ENCODE results near the gene TCF3.

The TCF3 gene

DNA sequence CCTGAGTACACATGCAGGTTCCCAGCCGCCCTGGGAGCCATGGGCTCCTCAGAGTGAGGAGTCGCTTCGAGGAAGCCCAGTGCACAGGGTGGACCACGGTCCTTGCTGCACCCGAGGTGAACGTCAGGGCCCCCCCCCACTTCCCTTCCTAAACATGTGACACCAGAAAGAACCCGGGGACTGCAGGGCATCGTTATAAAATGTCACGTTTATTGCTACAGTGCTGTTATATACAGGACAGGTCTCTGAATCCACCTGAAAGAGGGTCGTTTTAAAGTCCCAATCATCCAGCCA, 43.4 kb downstream of the TCF3 start:
- no peak for DNase-seq

GRCh38 chr19:1608359-1609102, 43.9 kb downstream of the TCF3 start:
- DNase-seq, result no peak

GRCh38 chr19:1606138-1606651, 46.2 kb downstream of the TCF3 start:
- no peak for DNase-seq

GRCh38 chr19:1605236-1606137, 46.9 kb downstream of the TCF3 start, which contains the start of gene UQCR11:
Gene UQCR11, minus strand, starts transcription at chr19:1605462. Its CDS starts 53 bp downstream, at chr19:1605409.
- peak; percentile 96 for DNase-seq

DNA sequence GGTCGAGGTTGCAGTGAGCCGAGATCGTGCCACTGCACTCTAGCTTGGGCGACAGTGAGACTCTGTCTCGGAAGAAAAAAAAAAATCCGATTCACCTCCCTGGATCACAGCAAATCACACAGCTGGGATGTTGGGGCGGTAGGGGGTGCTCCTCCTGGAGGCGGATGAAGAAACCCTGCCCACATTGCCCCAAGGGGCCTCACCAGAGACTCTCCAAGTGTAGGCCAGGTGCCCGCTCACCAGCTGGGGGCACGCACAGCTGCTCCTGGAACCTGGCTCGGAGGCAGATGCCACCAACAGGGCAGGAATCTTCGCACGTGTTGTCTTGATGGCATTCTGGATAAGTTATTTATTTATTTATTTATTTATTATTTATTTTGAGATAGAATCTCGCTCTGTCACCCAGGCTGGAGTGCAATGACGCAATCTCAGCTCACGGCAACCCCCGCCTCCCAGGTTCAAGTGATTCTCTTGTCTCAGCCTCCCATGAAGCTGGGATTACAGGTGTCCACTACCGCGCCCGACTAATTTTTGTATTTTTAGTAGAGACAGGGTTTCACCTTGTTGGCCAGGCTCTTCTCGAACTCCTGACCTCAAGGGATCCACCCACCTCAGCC, 50.2 kb downstream of the TCF3 start:
- no peak for DNase-seq

DNA sequence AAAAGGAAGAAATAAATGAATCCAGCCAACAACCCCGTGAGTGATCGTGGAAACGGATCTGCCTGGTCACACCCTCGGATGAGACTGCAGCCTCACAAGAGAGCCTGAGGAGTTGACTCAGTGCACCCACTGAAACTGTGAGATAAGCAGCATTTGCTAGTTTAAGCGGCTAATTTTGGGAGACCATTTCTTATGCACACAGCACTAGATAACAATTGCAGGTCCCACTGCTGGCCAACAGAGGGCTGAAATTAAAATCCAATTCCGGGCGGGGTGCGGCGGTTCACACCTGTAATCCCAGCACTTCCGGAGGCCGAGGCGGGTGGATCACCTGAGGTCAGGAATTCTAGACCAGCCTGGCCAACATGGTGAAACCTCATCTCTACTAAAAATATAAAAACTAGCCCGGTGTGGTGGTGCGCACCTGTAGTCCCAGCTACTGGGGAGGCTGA, 50.8 kb downstream of the TCF3 start:
- DNase-seq, result no peak

DNA sequence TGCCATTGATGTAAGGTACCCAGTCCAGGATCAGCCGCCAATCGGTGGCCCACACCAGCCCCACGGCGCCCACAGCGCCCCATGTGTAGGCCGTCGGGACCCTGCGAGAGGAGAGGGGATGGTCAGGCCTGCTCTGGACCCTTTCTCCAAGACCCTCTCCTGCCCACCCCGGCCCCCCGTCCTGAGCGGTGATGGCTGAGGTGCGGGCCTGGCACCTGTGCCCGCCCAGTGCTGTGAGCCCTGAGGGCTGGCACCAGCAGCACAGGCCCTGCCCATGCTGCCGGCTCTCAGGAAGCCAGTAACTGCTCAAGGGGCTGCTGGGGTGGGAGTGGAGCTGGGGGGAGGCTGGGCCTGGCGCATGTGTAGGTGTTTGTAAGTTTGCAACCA, 53.0 kb downstream of the TCF3 start:
- DNase-seq, result no peak

DNA sequence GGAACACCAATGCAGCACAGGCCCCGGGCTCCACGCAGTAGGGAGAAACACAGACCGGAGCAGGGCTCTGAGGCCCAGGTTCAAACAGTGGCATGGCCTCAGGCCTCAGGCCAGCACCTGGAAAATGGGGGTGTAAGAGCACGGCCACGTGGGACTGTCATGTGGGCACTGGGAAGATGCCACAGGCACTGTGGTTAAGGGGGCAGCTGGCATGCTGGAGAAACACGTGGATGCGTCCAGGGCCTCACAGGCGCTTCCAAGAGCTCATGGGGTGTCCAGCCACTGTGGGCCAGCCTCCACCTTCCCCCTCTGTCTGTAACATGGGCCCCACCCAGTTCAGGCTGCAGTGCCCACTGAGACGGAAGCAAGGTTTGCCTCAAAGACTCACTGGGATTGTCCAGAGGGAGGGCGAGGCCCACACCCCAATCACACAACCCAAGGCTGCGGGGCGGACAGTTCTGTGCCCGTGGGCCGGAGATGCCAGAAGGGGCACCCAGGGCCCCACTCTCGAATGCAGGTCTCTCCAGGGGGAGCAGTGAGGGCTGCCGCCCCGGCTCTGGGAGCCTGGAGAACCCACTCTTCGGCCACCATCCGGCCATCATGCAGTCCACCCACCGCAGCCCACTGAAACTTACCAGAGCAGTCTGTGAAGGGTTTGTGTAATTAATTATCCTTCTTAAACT, 53.5 kb downstream of the TCF3 start:
- no peak for DNase-seq

GRCh38 chr19:1593501-1593772, 59.0 kb downstream of the TCF3 start:
- DNase-seq, result no peak

GRCh38 chr19:1592755-1593500, 59.5 kb downstream of the TCF3 start, which contains the start of gene MBD3:
Gene MBD3, minus strand, starts transcription at chr19:1592865. Its CDS starts 234 bp downstream, at chr19:1592631.
- DNase-seq, result peak; percentile 94

GRCh38 chr19:1592024-1592754, 60.2 kb downstream of the TCF3 start:
- DNase-seq, result peak; percentile 92

DNA sequence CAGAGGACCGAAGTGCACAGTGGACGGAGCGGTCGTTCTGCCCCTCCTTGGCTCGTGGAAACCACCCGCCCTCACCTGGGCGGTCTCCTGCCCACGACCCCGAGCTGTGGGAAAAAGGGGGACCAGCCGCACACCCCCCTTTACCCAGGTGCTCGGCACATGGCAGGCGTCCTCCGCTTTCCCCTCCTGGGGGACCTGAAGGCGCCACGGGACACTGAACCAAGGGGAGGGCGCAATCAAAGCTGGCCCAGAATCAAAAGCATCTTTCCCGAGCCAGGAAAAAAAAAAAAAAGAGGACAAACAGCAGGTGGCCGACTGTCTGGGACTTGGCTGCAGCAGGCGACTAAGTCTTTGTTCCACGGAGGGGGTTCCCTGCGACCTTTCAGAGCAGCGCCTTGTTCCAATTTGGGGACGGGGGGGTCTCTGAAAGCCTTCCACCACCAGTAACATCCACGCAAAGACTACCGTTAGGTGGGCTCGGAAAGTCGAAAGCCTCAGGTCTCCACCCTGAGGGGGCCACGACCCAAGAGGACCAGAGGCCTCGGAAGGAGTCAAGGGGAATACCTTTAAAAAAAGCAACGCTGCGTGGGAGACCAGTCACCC, 60.9 kb downstream of the TCF3 start:
- DNase-seq, result no peak

DNA sequence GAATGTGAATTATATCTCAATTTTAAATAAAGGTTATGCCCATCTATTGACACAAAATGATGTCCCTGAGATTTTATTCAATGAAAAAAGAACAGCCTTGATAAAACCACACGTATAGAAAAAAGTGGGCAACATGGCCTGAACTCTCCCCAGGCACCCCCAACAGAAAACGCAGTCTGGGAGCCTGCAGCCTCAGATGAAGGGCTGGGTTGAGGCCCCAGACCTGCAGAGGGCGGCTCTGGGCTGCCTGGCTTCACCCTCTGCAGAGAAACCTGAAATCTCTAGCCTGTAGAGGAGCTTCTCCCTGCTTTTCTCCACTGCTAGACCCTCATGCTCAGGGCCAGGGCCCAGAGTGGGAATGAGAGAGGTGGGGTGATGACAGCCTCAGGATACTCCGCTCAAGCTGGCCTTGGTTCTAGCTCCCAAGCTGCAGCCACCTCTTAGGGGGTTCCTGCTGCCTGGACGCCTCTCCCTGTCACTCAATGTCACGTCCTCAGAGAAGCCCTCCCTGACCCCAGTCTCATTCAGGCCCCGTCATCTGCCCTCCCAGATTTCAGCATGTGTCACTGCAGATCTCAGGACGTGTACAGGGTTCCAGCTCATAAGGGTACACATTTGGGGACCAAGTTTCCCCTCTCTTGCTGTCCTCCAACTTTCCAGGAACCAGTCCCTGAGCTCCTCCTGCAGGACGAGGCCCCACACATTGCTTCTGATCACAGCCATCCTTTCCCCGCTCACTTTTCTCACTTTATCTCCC, 61.6 kb downstream of the TCF3 start:
- DNase-seq, result peak; percentile 61

GRCh38 chr19:1587872-1588271, 64.5 kb downstream of the TCF3 start:
- DNase-seq, result no peak

GRCh38 chr19:1585243-1585580, 67.2 kb downstream of the TCF3 start:
- no peak for DNase-seq

- DNase-seq, result no peak
These were observed 67.7 kb downstream of the TCF3 start for GRCh38 chr19:1584500-1585242.

DNA sequence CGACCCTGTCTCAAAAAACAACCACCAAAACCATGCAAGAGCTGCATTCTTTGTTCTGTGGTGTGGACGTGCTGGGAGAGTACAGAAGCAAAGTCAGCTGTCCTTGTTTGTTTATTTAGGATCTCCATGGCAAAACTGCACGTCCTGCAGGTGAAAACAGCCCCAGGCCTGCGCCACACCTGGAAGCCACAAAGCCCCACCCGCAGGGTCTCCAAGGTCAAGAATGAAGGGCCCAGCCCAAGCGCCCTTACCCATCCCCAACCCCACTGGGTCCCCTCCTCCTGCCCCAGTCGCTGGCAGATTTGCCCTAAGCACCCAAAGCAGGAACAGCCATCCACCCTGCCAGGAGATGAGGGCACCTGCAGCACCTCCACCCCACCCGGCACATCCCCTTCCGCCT, 70.2 kb downstream of the TCF3 start:
- no peak for DNase-seq

DNA sequence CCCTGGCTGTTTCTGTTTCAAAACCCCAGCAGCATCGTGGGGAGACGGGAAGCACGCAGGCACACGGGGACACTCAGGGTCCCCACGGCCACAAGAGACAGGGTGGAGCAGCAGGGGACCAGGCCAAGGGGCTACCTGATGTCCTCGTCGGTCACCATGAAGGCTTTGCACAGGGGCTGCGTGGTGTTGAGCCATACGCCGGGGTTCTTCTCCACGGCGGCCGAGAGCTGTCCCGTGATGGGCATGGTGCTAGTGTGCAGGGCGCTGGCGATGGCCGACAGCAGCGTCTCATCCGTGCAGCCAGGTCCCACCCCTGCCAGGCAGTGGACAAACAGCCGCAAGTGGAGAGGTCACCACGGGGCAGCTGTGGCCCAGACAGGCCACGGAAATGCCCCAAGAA, 71.5 kb downstream of the TCF3 start:
- no peak for DNase-seq

GRCh38 chr19:1580382-1580781, 72.0 kb downstream of the TCF3 start:
- no peak for DNase-seq

DNA sequence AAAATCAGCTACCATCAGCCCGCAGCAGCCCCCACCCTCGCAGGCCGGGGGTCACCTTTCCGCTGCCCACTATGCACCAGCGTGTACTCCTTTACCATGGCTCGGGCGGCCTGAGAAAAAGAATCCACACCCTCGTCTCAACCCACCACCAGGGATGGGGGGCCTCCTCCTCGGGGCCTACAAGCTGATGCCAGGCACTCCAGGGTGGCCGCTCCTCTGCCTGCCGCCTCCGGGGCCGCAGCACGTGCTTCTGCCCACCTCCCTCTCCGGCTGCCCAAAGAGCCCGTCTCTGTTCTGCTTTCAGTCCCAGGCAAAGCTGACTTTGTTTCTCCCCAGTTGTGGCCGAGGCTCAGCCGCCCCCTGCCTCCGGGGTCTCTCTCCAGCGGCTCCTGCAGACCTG, 73.2 kb downstream of the TCF3 start:
- DNase-seq, result no peak

Measured in activated CD4-positive, alpha-beta T cell treated with anti-CD3 and anti-CD28 coated beads, Interleukin-10, Interleukin-2, amounts not matched to agents 100 ng/mL and 50 ng/mL, durations not matched to agents 16 hours and 8 hours (primary cell).